Stimulated activated CD8-positive, alpha-beta memory T cell treated with anti-CD3 and anti-CD28 coated beads, Interleukin-15, amount 100 ng/mL, for 48 hours (primary cell): ENCODE data around the gene POU6F2.
"Not testable (repeated sequence)": the region's sequence is repeated elsewhere in the genome, so short reads cannot be mapped to it uniquely, and the experiment has no call there.

Source experiments
- DNase-seq, 2 donors: peaks; one replicate each; pipeline ENCODE4 v3.0.0-alpha.2; 2020; ENCODE audit warnings: low read depth in 2 of 2

Gene POU6F2

DNA sequence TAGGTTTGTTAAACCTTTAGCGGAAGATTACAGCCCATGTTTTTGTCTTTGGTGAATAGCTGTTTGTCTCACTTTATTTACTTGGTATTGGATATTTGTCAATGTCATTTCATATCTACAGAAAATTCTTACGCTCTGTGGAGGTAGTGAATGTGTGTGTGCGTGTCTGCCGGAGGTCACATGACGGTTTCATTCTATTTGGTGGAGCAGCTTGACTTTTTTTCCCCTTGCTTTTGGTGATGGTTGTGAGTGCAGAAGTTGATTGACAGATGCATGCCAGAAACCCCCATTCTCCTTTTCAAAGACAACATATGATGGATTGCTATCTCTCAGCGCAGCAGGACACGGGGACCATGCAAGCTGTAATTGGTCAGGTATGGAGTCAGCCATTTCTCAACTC is at the start of gene POU6F2:
Gene POU6F2, plus strand, starts transcription at position 225 of the 400 bp plus-strand sequence. Its CDS starts 45 bp downstream, at position 270.
- no peak for DNase-seq

DNA sequence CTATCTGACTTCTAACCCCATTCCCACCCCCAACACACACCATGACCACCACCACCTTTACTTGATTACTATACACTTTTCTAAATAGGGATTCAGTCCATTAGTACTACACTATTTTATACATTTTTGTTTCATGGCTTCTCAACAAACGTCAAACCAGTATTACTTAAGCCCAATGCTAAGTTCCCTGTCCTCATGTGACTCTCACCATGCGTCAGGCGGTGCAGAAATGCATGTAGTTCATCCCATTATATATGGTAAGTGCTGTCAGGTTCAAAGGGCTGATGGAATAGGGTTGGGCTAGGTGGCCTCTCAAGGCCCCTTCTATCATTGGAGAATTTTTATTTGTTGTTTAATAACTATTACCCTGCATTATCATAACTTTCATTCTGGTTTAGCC is 49.2 kb upstream of the POU6F2 start:
- DNase-seq, result no peak

GRCh38 chr7:38929460-38930171 is 48.1 kb upstream of the POU6F2 start:
- DNase-seq, result no peak

DNA sequence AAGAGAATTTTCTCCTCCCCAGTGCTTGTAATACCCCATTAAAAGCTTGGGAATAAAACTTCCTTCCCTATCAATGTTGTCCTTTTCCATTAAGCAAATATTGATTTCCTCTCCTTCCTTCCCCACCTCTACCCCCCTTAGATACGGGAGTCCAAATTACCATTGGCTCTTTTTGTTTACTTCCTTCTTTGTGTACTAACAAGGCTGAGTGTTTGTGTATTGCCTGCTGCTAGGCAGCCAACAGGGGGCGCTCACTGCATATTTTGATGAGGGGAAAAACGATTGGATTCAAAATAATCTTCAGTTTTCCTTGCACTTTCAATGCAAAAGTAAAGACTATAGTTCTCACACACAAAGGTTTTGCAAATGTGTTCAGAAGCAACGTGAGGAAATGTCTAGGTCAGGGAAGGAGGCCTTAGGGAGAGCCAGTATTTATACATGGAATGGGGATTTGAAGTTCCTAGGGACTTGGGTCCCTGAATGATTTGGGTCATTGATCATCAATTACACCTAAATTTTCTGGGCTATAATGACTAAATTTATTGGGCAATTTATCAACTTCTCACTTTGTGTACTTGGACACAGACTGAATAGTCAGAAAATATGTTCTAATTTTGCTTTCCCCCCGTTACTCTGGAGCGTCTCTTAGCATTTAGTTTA is 45.1 kb upstream of the POU6F2 start:
- DNase-seq, result peak; percentile 13 to 22

DNA sequence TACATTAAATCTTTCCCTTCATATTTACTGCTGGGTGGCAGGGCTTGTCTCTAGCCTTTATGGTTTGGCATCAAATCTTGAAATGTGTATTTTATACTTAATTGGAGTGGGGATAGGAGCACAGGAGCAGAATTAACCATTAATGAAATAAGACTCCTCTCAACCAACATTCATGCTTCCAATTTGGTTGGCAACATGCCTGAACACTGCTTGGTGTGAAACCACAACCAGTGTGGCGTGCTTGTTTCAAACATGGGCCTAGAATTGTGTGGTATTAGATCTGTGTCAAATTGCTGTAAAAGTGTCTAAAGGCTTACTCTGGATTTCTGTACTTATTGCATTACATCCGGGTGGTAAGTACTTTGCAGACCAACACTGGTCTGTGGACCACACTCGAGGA is 43.7 kb upstream of the POU6F2 start:
- no peak for DNase-seq

DNA sequence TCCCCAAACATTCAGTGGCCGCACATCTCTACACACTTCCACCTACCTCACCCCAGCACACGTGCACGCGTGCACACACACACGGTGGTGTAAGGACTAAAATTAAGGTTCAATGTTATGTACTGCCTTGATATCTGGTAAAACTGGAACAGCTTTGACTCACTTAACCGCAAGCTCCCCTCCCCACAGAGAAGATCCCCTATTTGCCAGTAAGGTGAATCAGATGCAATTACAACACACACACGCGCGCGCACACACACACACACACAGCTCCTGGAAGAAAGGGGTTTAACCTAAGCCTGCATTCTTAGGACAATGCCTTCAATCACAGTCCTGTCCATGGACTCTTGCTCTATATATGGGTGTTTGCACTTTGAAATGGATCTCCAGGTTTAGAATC is 43.2 kb upstream of the POU6F2 start:
- DNase-seq, result no peak

GRCh38 chr7:38936641-38937040 is 41.1 kb upstream of the POU6F2 start:
- DNase-seq, result no peak

DNA sequence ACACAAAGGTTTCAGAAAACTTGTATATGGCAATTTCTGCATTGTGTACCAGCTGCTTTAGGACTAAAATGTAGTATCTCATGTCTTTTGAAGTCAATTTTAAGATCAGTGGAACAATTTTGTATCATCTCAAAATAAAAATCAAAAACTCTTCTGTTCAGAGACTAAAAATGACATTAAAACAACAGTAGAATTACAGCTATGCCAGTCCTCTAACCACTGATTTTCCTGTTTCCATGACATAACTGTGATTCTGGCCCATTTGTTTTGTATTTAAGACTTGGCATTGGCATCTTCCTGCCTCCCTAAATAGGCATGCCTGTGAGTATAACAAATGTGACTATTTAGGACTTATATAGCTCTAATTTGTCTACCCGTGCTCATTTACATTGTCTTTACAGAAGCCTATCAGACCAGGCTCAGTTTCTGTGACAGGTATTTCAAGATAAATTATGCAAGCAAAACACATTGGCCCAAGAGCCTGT is 39.7 kb upstream of the POU6F2 start:
- DNase-seq, result no peak

GRCh38 chr7:38938589-38938988 is 39.1 kb upstream of the POU6F2 start:
- DNase-seq, result no peak

- DNase-seq, result no peak
Measured at GRCh38 chr7:38940774-38941173, 36.9 kb upstream of the POU6F2 start.

GRCh38 chr7:38942431-38943051 is 35.2 kb upstream of the POU6F2 start:
- no peak for DNase-seq

GRCh38 chr7:38947541-38947940 is 30.2 kb upstream of the POU6F2 start:
- DNase-seq, result not testable (repeated sequence)

- DNase-seq, result no peak
Measured at GRCh38 chr7:38950309-38950708, 27.4 kb upstream of the POU6F2 start.

GRCh38 chr7:38951213-38951612 is 26.5 kb upstream of the POU6F2 start:
- DNase-seq, result no peak

DNA sequence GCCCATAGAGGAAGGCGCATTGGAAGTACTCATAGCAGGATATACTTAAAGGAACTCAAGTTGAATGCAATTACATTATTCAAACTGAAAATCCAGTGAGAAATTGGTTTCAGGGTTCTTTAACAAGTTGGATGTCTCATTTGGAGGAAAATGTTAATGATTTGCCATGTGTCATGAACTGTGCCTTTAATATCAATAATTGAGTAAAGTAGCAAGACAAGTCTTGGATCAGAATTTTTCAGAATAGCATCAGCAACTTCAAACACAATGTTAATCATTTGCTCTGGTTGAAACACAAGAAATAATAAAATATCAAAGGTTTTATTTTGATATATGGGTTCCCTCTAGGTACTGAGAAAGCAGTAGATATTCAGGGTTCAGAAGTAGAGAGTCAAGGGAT is 24.5 kb upstream of the POU6F2 start:
- DNase-seq, result no peak

GRCh38 chr7:38953971-38954370 is 23.7 kb upstream of the POU6F2 start:
- no peak for DNase-seq

DNA sequence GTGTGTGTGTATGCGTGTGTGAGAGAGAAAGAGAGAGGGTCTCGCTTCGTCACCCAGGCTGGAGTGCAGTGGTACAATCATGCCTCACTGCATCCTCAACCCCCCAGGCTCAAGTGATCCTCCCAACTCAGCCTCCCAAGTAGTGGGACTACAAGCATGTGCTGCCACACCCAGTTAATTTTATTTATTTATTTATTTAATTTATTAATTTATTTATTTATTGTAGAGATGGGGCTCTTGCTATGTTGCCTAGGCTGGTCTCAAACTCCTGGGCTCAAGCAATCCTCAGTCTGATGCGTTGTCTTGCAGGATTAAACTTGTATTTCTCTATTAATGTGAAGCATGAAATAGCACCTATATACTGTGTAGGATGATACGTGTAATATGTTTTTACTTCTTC is 21.8 kb upstream of the POU6F2 start:
- DNase-seq, result no peak

GRCh38 chr7:38962028-38962427 is 15.7 kb upstream of the POU6F2 start:
- DNase-seq, result no peak

DNA sequence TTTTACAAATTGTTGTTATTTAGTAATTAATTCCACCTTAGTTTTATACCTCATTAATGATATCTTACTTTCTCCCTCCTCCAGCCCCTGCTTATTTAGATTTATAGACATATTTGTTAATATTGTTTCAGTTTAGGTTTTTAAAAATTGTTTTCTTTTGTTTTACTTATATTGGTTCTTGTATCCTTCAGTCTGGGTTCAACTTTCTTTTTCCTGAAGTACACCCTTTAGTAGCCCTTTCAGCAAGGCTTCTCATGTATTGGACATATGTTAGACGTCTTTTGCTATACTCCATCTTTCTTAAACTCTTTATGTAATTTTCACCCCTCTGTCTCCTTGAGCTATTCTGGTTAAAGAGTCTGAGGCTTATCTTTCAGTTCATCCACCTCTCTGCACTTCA is 12.8 kb upstream of the POU6F2 start:
- no peak for DNase-seq

DNA sequence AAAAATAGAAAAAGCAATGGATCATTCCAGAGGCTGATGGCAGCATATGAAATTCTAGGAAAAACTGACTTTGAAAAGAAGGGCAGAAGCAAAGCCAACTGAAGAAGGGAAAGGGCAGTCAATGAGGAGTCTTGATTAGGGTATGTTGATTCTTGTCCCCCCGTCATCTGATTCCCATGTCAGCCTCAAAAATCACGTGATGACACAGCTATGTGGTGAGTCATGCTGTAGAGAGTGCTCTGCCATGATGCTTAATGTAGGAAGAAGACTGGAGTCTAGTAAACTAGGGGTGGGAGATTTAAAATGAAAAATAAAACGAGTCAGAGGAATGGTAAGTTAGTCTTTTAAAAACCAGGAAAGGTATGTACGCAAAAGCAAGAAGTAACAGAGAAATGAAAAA is 3.9 kb upstream of the POU6F2 start:
- DNase-seq, result no peak

- no peak for DNase-seq
Measured at GRCh38 chr7:38975944-38976392, 1.7 kb upstream of the POU6F2 start.

GRCh38 chr7:38978491-38978890 is 782 bp downstream of the POU6F2 start:
- no peak for DNase-seq

DNA sequence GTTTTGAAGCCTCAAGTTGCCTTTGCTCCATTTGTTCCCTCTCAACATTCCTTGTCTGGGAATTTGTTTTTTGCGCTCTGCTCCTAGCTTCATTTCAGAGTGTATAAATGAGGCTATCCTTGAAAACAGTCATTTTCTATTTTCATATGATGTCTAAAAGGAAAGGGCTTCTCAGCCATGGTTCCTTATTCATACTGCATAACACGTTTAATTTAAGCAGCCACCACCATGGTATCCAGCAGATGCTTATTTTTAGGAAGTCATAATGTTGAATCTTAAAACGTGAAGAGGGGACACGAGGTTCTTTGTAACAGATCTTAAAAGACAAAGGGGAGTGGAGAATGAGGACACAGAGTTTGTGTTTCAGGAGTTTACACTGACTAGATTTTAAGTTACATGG is 14.5 kb downstream of the POU6F2 start:
- no peak for DNase-seq
